ENCODE data around the gene RHO.
A peak's percentile ranks its signal among the peaks of the same experiment; 100 is the strongest.
"Not testable (repeated sequence)": the region's sequence is repeated elsewhere in the genome, so short reads cannot be mapped to it uniquely, and the experiment has no call there.

The RHO gene

GRCh38 chr3:129528589-129529100 lies at the start of gene RHO:
Gene RHO, plus strand, starts transcription at chr3:129528639. Its CDS starts 95 bp downstream, at chr3:129528734.
- DNase-seq (ENCODE audit: low read depth in 3 of 3) = no peak

- DNase-seq (ENCODE audit: low read depth in 3 of 3) = not testable (repeated sequence)
Measured at GRCh38 chr3:129481225-129481765, 47.1 kb upstream of the RHO start.

DNA sequence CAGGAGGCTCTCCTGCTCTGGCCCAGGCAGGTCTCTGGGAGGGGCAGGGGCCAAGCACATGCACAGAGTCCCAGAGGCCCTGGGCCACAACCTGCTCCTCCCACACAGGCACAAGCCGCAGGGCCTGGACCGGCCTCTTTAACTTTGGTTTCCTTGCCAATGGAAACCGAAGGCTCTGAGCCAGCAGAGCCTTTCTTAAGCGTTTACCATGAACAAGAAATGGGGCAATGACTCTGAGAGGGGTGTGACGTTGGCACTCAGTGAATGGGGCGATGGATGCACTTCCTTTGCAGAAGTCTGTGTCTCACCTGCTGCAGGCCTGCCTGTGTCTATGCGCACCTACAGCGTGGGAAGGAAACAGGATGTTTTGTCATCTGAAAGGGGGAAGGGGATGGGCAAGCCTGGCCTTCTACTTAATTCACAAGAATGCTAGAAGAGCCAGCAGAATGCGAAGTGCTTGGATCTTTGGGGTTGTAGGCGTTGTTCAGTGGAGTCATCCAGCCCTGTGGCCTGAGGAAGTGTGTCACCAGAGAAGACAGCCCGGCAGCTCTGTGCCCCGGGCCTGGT lies 46.6 kb upstream of the RHO start:
- peak in 2 of 3 donors; percentile 1 to 24 for DNase-seq (ENCODE audit: low read depth in 3 of 3)

GRCh38 chr3:129482721-129483120 lies 45.7 kb upstream of the RHO start:
- no peak for DNase-seq (ENCODE audit: low read depth in 3 of 3)

DNA sequence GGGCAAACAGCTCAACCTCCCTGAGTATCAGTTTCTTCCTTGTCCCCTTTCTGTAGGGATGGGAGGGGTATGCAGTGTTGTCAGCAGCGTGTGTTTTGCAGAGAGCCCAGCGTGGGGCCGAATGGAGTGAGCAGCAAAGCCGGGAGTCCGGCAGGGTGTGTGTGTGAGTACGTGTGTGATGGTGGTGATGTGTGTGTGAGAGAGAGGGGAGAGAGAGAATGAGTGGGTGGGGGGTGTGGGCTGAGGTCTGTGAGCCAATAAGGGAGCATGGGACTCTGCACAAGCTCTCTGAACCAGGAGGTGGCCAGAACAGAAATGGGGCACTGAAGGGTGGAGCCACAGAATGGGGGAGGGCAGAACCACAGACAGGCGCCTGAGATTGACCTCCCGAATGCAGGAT lies 44.6 kb upstream of the RHO start:
- no peak for DNase-seq (ENCODE audit: low read depth in 3 of 3)

DNA sequence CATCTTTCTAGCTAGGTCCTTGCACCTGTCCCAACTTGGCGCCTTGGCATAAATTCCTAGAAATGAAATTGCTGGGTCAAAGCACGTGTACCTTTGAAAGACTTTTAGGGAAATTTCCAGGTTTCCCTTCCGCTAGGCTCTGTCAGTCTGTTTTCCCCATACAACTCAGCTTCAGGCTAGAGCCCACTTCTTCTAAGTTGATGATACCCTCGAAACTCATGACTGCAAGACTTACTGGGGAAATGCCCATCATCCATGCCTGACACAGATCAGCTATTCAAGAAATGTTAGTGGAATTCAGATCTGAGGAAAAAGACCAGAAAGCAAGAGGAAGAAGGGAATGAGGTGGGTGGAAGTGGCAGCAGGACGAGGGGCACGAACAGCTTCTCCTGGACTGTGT lies 43.3 kb upstream of the RHO start:
- DNase-seq (ENCODE audit: low read depth in 3 of 3) = not testable (repeated sequence)

DNA sequence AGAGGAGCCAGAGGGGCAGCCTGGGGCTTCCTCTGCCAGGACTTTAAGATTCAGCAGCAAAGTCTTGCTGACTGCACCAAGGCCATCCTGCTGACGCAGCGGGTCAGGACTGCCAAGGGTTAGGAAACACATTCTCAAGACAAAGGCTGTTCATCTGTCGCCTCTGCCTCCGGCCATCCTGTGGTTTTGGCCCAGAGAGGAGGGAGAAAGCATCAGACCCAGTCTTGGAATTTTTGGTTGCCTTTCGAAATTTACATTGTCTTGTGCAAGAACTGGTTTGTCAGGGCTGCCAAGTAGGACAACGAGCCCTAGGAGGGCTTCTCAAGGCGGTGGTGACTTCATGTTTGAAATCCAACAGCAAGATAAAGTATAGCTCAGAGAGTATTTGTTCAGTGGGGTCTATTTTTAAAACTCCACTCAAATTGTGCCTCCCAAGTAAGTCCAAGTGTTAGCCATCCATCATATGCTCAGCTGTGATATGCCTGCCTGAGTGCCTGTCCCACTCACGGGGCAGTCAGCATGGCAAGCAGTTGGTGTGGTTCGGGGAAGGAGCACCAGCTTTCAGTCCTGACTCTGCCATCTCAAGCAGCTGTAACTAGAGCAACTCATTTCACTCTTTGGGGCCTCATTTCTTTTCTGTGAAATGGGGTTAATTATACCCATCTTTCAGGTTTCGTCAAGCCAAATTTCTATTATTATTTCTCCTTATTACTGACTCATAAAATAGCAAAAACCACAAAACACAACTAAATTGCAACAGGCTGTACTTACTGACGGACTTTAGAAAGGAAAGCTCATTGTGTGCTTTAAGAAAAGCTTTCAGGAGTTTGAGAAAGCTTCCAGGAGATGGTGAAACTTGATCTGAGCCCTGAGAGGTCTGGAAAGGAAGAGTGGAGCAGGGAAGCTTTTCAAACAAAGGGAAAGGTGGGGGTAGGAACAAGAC lies 42.4 kb upstream of the RHO start:
- DNase-seq (ENCODE audit: low read depth in 3 of 3) = no peak

- DNase-seq (ENCODE audit: low read depth in 3 of 3) = no peak
Measured at GRCh38 chr3:129486664-129487035, 41.8 kb upstream of the RHO start.

DNA sequence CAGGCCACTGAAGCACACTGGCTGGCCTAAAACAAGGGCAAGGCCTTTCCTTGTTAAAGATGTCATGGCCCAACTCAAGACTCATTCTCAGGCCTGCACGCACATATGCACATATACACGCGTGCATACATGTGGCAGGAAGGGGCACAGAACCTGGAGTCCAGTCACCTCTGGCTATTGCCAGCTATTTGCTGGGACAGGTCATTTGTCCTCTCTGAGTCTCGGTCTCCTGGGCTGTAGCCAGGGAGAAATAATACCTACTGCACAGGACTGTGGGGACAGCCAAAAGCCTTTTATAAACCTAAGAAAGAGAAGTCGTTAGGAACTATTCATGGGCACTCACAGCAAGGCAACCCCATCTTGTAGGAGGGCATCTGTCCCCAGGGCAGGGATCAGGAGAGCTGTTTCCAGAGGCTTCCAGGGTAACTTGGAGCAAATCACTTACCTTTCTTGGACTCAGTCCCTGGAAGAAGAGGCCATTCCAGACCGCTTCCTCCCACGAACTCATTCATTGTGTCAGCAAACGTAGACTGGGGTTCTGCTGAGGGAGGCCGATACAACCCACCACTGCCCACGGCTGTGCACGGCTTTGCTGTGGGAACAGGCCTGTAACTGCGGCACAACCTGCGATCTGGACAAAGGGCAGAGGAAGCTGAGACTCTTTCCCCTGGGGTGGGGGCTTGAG lies 41.1 kb upstream of the RHO start:
- DNase-seq (ENCODE audit: low read depth in 3 of 3) = no peak

DNA sequence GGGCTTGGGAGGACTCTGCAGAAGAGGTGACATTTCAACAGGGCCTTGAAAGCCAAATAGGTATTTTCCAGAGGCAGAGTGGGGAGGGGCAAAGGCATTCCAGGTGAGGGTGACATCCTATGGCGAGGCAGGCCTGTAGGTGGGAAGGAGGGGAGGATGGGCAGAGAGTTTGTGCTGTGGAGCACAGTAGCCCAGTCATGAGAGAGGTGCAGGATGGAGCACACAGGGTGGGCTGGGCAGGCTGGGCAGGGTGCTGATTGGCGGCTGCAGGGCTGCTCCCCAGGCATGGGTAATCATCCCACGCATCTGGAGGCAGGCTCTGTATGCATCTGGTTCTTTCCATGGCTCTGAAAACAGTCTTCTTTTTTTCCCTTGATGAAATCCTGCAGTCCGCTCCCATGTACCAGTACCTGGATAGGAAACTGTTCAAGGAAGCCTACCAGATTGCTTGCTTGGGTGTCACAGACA lies 40.5 kb upstream of the RHO start:
- DNase-seq (ENCODE audit: low read depth in 3 of 3) = not testable (repeated sequence)

- not testable (repeated sequence) for DNase-seq (ENCODE audit: low read depth in 3 of 3)
Measured at GRCh38 chr3:129489258-129489657, 39.2 kb upstream of the RHO start.

- DNase-seq (ENCODE audit: low read depth in 3 of 3) = peak; percentile 3 to 38 (median 15)
Measured at GRCh38 chr3:129490273-129490675, 38.2 kb upstream of the RHO start.

GRCh38 chr3:129491077-129491476 lies 37.4 kb upstream of the RHO start:
- not testable (repeated sequence) for DNase-seq (ENCODE audit: low read depth in 3 of 3)

- no peak for DNase-seq (ENCODE audit: low read depth in 3 of 3)
Measured at GRCh38 chr3:129491794-129492193, 36.6 kb upstream of the RHO start.

- no peak for DNase-seq (ENCODE audit: low read depth in 3 of 3)
Measured at GRCh38 chr3:129492691-129493090, 35.7 kb upstream of the RHO start.

GRCh38 chr3:129493206-129493605 lies 35.2 kb upstream of the RHO start:
- no peak for DNase-seq (ENCODE audit: low read depth in 3 of 3)

DNA sequence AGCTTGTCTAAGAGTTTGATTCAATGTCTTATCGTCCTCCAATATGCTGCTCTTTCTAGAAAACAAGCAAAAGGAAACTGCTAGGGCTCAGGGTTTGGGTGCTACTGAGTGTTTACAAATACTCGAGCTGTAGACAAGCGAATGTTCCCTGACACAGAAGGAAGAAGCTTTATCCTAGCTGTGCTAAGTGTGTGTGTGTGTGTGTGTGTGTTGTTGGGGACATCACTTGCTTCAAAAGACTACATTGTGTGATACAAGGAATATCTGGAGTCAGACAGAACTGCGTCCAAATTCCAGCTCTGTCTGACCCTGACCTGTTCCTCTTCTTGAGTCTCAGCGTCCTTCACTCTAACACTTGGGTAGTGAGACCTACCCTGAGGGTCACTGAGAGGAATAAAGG lies 33.9 kb upstream of the RHO start:
- DNase-seq (ENCODE audit: low read depth in 3 of 3) = not testable (repeated sequence)

DNA sequence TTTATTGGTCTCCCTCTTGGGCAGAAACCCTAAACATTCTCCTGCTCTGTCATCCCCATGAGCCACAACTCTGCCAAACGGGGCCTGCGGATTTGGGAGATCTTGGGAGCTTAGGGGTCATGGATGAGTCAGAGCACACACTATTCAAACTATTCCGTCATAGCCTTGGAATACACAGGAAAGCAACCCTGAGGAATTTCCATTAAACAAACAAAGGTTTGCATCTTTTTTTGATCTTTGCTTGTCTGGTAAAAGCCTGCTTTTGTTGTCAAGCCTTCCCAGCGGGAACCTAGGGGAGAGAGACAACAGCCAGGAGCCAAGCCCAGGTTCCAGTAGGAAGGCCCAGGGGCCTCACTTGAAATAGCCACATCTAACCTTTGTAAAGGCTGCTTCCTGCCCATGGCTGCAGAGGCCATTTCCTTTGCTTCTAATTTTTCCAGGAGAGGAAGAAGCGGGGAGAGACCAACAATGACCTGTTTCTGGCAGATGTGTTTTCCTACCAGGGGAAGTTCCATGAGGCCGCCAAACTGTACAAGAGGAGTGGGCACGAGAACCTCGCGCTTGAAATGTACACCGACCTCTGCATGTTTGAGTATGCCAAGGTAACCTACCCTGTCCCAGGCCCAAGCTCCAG lies 33.3 kb upstream of the RHO start:
- DNase-seq (ENCODE audit: low read depth in 3 of 3) = not testable (repeated sequence)

DNA sequence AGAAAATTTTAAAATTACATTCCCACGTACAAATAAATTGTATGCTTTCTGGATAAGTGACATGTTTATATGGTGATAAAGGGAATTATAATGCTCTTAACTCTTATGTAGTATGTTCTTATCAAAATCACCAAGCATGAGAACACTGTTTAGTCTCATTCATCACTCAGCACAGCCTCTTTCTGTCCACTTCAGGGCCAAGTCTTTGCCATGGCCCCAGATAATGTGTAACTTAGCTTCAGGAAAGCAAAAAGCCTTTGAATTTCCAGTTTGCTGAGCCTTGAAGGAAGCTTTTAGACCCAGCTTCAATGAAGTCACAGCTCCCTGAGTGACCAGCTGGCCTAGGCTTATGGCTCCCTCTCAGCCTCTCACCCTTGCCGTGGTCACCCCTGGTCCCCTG lies 30.6 kb upstream of the RHO start:
- not testable (repeated sequence) for DNase-seq (ENCODE audit: low read depth in 3 of 3)

- DNase-seq (ENCODE audit: low read depth in 3 of 3) = not testable (repeated sequence)
Measured at GRCh38 chr3:129498603-129499488, 29.6 kb upstream of the RHO start.

Data from stimulated activated CD4-positive, alpha-beta T cell treated with anti-CD3 and anti-CD28 coated beads, TNF-alpha, amount 100 ng/mL, for 48 hours (primary cell).